Endothelial cell of umbilical vein (primary cell): ENCODE data around the gene MUC20. TPM values are rescaled to one million over a fixed set of nuclear protein-coding genes. Genes with fewer than 3 reads are reported as not detected.

ENCODE experiments used
- BruUV-seq: library from RNA; stranded (reverse); fragments of 400-500 nt; replicated peaks from 2 replicates; lab custom pipeline; 2021; lab: Mats Ljungman, UMichigan
- CTCF ChIA-PET: fragments of 300-600, 350-600 bp; sonication (Branson Sonifier 250); formaldehyde crosslinking; loops from one replicate; lab custom pipeline; 2021; ENCODE audit warnings: antibody characterized with exemption, inconsistent platforms; lab: Charles Lee
- POLR2A ChIA-PET: fragments of 300-600, 350-600 bp; sonication (Branson Sonifier 250); formaldehyde crosslinking; loops from one replicate; lab custom pipeline; 2021; ENCODE audit warnings: antibody characterized with exemption, inconsistent platforms; lab: Charles Lee
- DNase-seq: peaks from one replicate; pipeline ENCODE4 v3.0.0-alpha.2; 2011; ENCODE audit warnings: low read depth, low spot score
- FAIRE-seq: peaks from 2 replicates; lab custom pipeline; 2011; peaks lifted over from hg19 to GRCh38; lab: Jason Lieb, UNC
- H2AFZ ChIP-seq: 2 replicates; pipeline ENCODE4 v1.6.0; 2012; ENCODE audit warnings: low read depth, low read length, control low read depth, inconsistent platforms
- H3K27ac ChIP-seq: 2 replicates; pipeline ENCODE4 v1.5.1; 2011; ENCODE audit warnings: low read depth, mild to moderate bottlenecking, control low read depth, low read length, moderate library complexity; ENCODE audit not compliant: insufficient read depth
- H3K27me3 ChIP-seq, 2 experiments: 2 replicates each; pipeline versions ENCODE4 v1.6.0 to v1.6.1; 2011; ENCODE audit warnings: low read length in 2 of 2, mixed read lengths in 1 of 2; ENCODE audit not compliant: control insufficient read depth in 2 of 2, insufficient read depth in 2 of 2
- H3K36me3 ChIP-seq, 2 experiments: 2 replicates in 1 of 2; 3 replicates in 1 of 2; pipeline ENCODE4 v1.5.1; 2011; ENCODE audit warnings: low read length in 2 of 2, mild to moderate bottlenecking in 1 of 2, moderate library complexity in 1 of 2; ENCODE audit not compliant: control insufficient read depth in 2 of 2, insufficient read depth in 2 of 2; ENCODE audit errors: extremely low read depth in 1 of 2
- H3K4me1 ChIP-seq: 3 replicates; pipeline ENCODE4 v1.5.1; 2011; ENCODE audit warnings: mild to moderate bottlenecking, low read length; ENCODE audit not compliant: control insufficient read depth, insufficient read depth; ENCODE audit errors: extremely low read depth
- H3K4me2 ChIP-seq: 2 replicates; pipeline ENCODE4 v1.6.1; 2011; ENCODE audit warnings: low read length, control low read depth, mixed read lengths; ENCODE audit not compliant: insufficient read depth
- H3K4me3 ChIP-seq, 3 experiments: fragments of 200-600 bp in 1 of 3; sonication (generic), shearing (Covaris generic) in 1 of 3; replicated peaks in 1 of 3; 2 replicates each; pipeline ENCODE4 v1.5.1; 2011 to 2016; ENCODE audit warnings: control low read depth in 3 of 3, low read length in 3 of 3, mild to moderate bottlenecking in 2 of 3, inconsistent platforms in 1 of 3, low read depth in 1 of 3, moderate library complexity in 1 of 3; ENCODE audit not compliant: insufficient read depth in 1 of 3
- H3K79me2 ChIP-seq: 2 replicates; pipeline ENCODE4 v1.6.0; 2012; ENCODE audit warnings: low read length, inconsistent platforms; ENCODE audit not compliant: control insufficient read depth, insufficient read depth
- H3K9ac ChIP-seq: replicated peaks from 2 replicates; pipeline ENCODE3; 2011; ENCODE audit warnings: low read length, control low read depth; ENCODE audit not compliant: insufficient read depth; ENCODE audit errors: extremely low read depth
- H3K9me1 ChIP-seq: replicated peaks from 3 replicates; pipeline ENCODE4 v1.6.0; 2011; ENCODE audit warnings: mild to moderate bottlenecking, low read length; ENCODE audit not compliant: control insufficient read depth, insufficient read depth; ENCODE audit errors: extremely low read depth
- H3K9me3 ChIP-seq: replicated peaks from 2 replicates; pipeline ENCODE4 v1.5.1; 2012; ENCODE audit warnings: low read length, inconsistent platforms; ENCODE audit not compliant: control insufficient read depth, insufficient read depth
- H4K20me1 ChIP-seq: replicated peaks from 2 replicates; pipeline ENCODE3; 2011; ENCODE audit warnings: mild to moderate bottlenecking, low read length; ENCODE audit not compliant: control insufficient read depth, insufficient read depth; ENCODE audit errors: extremely low read depth
- CTCF ChIP-seq, 2 donors: IDR thresholded peaks; 1 replicate in 1 of 2; 2 replicates in 1 of 2; pipeline ENCODE4 v1.5.1; 2011; ENCODE audit warnings: low read length in 2 of 2, mild to moderate bottlenecking in 2 of 2, moderate library complexity in 2 of 2, control low read depth in 1 of 2, inconsistent platforms in 1 of 2, low read depth in 1 of 2; ENCODE audit not compliant: insufficient read depth in 1 of 2; ENCODE audit errors: extremely low read depth in 1 of 2
- EZH2 ChIP-seq: IDR thresholded peaks from 2 replicates; pipeline ENCODE4 v1.6.1; 2012; ENCODE audit warnings: borderline replicate concordance, low read depth, mild to moderate bottlenecking, moderate library complexity, low read length, inconsistent platforms; ENCODE audit not compliant: severe bottlenecking
- FOS ChIP-seq: IDR thresholded peaks from 2 replicates; pipeline ENCODE4 v1.6.1; 2011; ENCODE audit warnings: mild to moderate bottlenecking, low read length, moderate library complexity, borderline replicate concordance; ENCODE audit not compliant: insufficient read depth
- GATA2 ChIP-seq: IDR thresholded peaks from 2 replicates; pipeline ENCODE4 v1.7.0; 2011; ENCODE audit warnings: low read depth, mild to moderate bottlenecking, moderate library complexity, mixed read lengths, low read length; ENCODE audit not compliant: insufficient read length, insufficient read depth
- JUN ChIP-seq: IDR thresholded peaks from 2 replicates; pipeline ENCODE4 v1.6.1; 2011; ENCODE audit warnings: borderline replicate concordance, low read depth; ENCODE audit not compliant: insufficient read length, insufficient read depth
- MAX ChIP-seq: IDR thresholded peaks from 2 replicates; pipeline ENCODE4 v1.6.1; 2011; ENCODE audit not compliant: insufficient read depth, insufficient read length
- MYC ChIP-seq: IDR thresholded peaks from one replicate; pipeline ENCODE4 v1.6.1; 2011; ENCODE audit warnings: mild to moderate bottlenecking, low read depth, low read length
- POLR2A ChIP-seq: IDR thresholded peaks from 2 replicates; pipeline ENCODE4 v1.6.1; 2012; ENCODE audit warnings: low read depth, mild to moderate bottlenecking, control low read depth, low read length
- POLR2AphosphoS5 ChIP-seq: IDR thresholded peaks from 2 replicates; pipeline ENCODE4 v1.6.1; 2012; ENCODE audit warnings: low read depth, mild to moderate bottlenecking, control low read depth, low read length, moderate library complexity; ENCODE audit not compliant: insufficient read depth
- dilution Hi-C: fragments of 300-500 bp; cut with MboI; formaldehyde crosslinking; loops from one replicate; pipeline ENCODE4 v1.15.0; 2019; ENCODE audit warnings: low sequenced_read_pairs; ENCODE audit not compliant: extremely low pct_ligation_motif_present
- intact Hi-C: fragments of 100-400 bp; cut with micrococcal nuclease; formaldehyde crosslinking; loops from one replicate; pipeline ENCODE4 v1.10.0; 2022
- polyA plus RNA-seq, 4 experiments: library from polyadenylated mRNA; depleted of rRNA in 3 of 4; stranded (reverse) in 3 of 4; unstranded in 1 of 4; fragments of >200 nt; gene quantifications; 2 replicates each; pipeline versions ENCODE4 v1.2.1 to v1.2.3, GENCODE V29; 2011 to 2012; ENCODE audit warnings: missing spikeins in 1 of 4
- total RNA-seq: library from RNA; stranded (reverse); gene quantifications from 2 replicates; pipeline ENCODE4 v1.2.3, GENCODE V29; 2021

MUC20 gene
- total and polyA plus RNA-seq, 2 donors (not counting 3 experiments of a cell fraction or from before 2014, with no cell fraction given): 0.62 TPM; not detected in 1

GRCh38 chr3:195731356-195731905 lies 10.7 kb downstream of the MUC20 start:
- ChIA-PET CTCF (no interaction called here), POLR2A (no interaction called here)
- Histone ChIP-seq H3K36me3 (no peaks in the 10 kb centered on the region), H3K27me3 (peaks cover 0 to 2% of the 10 kb centered on the region in 2 experiments), H3K4me3 (no peak overlapping the region), H3K9me3 (no peaks in the 10 kb centered on the region), H3K9ac (no peak overlapping the region), H3K4me2 (no peak overlapping the region), H3K27ac (no peak overlapping the region), H3K4me1 (no peaks in the 10 kb centered on the region), H2AFZ (no peak overlapping the region), H3K79me2 (no peaks in the 10 kb centered on the region), H3K9me1 (no peaks in the 10 kb centered on the region), H4K20me1 (no peaks in the 10 kb centered on the region)
- DNase-seq (no peak), FAIRE-seq (no peak)
- dilution Hi-C loops (no loop called here), intact Hi-C loops (no loop called here)
- TF ChIP-seq GATA2 (no peak), POLR2A (no peak), MAX (no peak), POLR2AphosphoS5 (no peak), JUN (no peak), CTCF (IDR thresholded peaks at IDR 0.05; ENCODE audit: extremely low read depth in 1 of 2, insufficient read depth in 1 of 2, low read depth in 1 of 2, low read length in 2 of 2) (no peak), MYC (no peak), FOS (no peak), EZH2 (no peak)
- BruUV-seq: no TSS peak
